SU-DHL-6 (cell line): ENCODE data around the gene DHRS12.
"Not testable (repeated sequence)": the region's sequence is repeated elsewhere in the genome, so short reads cannot be mapped to it uniquely, and the experiment has no call there.

ENCODE experiments used
- H2AFZ ChIP-seq: fragments of 200-600 bp; sonication (generic); 2 replicates; pipeline ENCODE4 v1.6.1; 2014; ENCODE audit warnings: low read depth, mild to moderate bottlenecking, moderate library complexity, mixed read lengths, antibody characterized with exemption, low read length; ENCODE audit not compliant: severe bottlenecking
- H3F3A ChIP-seq: fragments of 200-600 bp; shearing (Covaris generic); 2 replicates; pipeline ENCODE4 v1.6.0; 2016; ENCODE audit warnings: antibody characterized with exemption, mild to moderate bottlenecking; ENCODE audit not compliant: insufficient read depth
- H3K27ac ChIP-seq: fragments of 200-600 bp; sonication (generic); 2 replicates; pipeline ENCODE4 v1.5.1; 2016; ENCODE audit warnings: low read depth, mild to moderate bottlenecking, low read length, moderate library complexity, mixed read lengths
- H3K27me3 ChIP-seq: fragments of 200-600 bp; sonication (generic), shearing (Covaris generic); 2 replicates; pipeline ENCODE4 v1.6.0; 2014; ENCODE audit warnings: mild to moderate bottlenecking, low read length
- H3K36me3 ChIP-seq: fragments of 200-600 bp; sonication (generic); 2 replicates; pipeline ENCODE4 v1.6.1; 2014; ENCODE audit warnings: mild to moderate bottlenecking, low read length, mixed read lengths
- H3K4me2 ChIP-seq: fragments of 300-600, 200-600 bp; shearing (Covaris generic), sonication (generic); 2 replicates; pipeline ENCODE4 v1.6.0; 2014; ENCODE audit warnings: low read length, low read depth, mild to moderate bottlenecking; ENCODE audit not compliant: poor library complexity, severe bottlenecking
- H3K4me3 ChIP-seq: fragments of 200-600 bp; sonication (generic); 2 replicates; pipeline ENCODE4 v1.5.1; 2014; ENCODE audit warnings: antibody characterized with exemption, low read length, mild to moderate bottlenecking, mixed read lengths; ENCODE audit not compliant: insufficient read depth, poor library complexity, severe bottlenecking
- H3K79me2 ChIP-seq: fragments of 200-600 bp; sonication (generic); 2 replicates; pipeline ENCODE4 v1.6.1; 2014; ENCODE audit warnings: mild to moderate bottlenecking, low read length, moderate library complexity; ENCODE audit not compliant: insufficient read depth
- H3K9ac ChIP-seq: fragments of 200-600 bp; sonication (generic); 2 replicates; pipeline ENCODE4 v1.7.0; 2014; ENCODE audit warnings: mild to moderate bottlenecking, low read length
- H3K9me2 ChIP-seq: fragments of 200-600 bp; sonication (generic); replicated peaks from 2 replicates; pipeline ENCODE4 v1.6.1; 2014; ENCODE audit warnings: low read length; ENCODE audit not compliant: insufficient read depth
- H3K9me3 ChIP-seq: fragments of 200-600 bp; sonication (generic); 2 replicates; pipeline ENCODE4 v1.6.1; 2014; ENCODE audit warnings: low read length, mixed read lengths; ENCODE audit not compliant: insufficient read depth
- H4K20me1 ChIP-seq: fragments of 200-600 bp; sonication (generic); 2 replicates; pipeline ENCODE4 v1.6.1; 2014; ENCODE audit warnings: low read depth, mild to moderate bottlenecking, antibody characterized with exemption, low read length, moderate library complexity, mixed read lengths
- CTCF ChIP-seq: fragments of 200-600 bp; sonication (generic); IDR thresholded peaks from one replicate; pipeline ENCODE4 v1.5.1; 2017; ENCODE audit warnings: antibody characterized with exemption, mild to moderate bottlenecking, low read length, moderate library complexity; ENCODE audit not compliant: insufficient read depth, poor library complexity, severe bottlenecking
- EZH2phosphoT487 ChIP-seq: fragments of 200-600 bp; sonication (generic), shearing (Covaris generic); conservative IDR thresholded peaks from 2 replicates; pipeline ENCODE4 v1.6.1; 2018; ENCODE audit warnings: mild to moderate bottlenecking, antibody characterized with exemption, low read length, moderate library complexity, mixed read lengths

DHRS12 gene

GRCh38 chr13:51825165-51825592, 21.2 kb upstream of the DHRS12 start:
- TF ChIP-seq EZH2phosphoT487 (no peak), CTCF (no peak)
- Histone ChIP-seq H3K4me3 (no peak overlapping the region), H2AFZ (no peak overlapping the region), H3K9ac (no peak overlapping the region), H3K36me3 (no peaks in the 10 kb centered on the region), H3K79me2 (no peaks in the 10 kb centered on the region), H3K4me2 (no peak overlapping the region), H3F3A (no peaks in the 10 kb centered on the region), H3K27me3 (no peaks in the 10 kb centered on the region), H3K9me2 (no peaks in the 10 kb centered on the region), H4K20me1 (no peaks in the 10 kb centered on the region), H3K9me3 (no peaks in the 10 kb centered on the region), H3K27ac (no peak overlapping the region)

GRCh38 chr13:51824712-51825111, 20.7 kb upstream of the DHRS12 start:
- not testable (repeated sequence) for H3K4me3 ChIP-seq, H3K9me2 ChIP-seq, H3K4me2 ChIP-seq, H3K27ac ChIP-seq, H3K36me3 ChIP-seq, H3F3A ChIP-seq, H3K27me3 ChIP-seq, H3K9me3 ChIP-seq, H3K9ac ChIP-seq, H2AFZ ChIP-seq, H3K79me2 ChIP-seq, H4K20me1 ChIP-seq

- no peak overlapping the region for H3K4me2 ChIP-seq
- TF ChIP-seq CTCF (no peak), EZH2phosphoT487 (no peak)
- H3K9ac ChIP-seq = no peak overlapping the region
- H3K4me3 ChIP-seq = no peak overlapping the region
- H4K20me1 ChIP-seq = no peaks in the 10 kb centered on the region
- no peaks in the 10 kb centered on the region for H3K27me3 ChIP-seq
- no peaks in the 10 kb centered on the region for H3F3A ChIP-seq
- H3K27ac ChIP-seq = no peak overlapping the region
- no peaks in the 10 kb centered on the region for H3K9me3 ChIP-seq
- no peak overlapping the region for H2AFZ ChIP-seq
- H3K36me3 ChIP-seq = no peaks in the 10 kb centered on the region
- no peaks in the 10 kb centered on the region for H3K9me2 ChIP-seq
- no peaks in the 10 kb centered on the region for H3K79me2 ChIP-seq
Observed at GRCh38 chr13:51823863-51824262, 19.9 kb upstream of the DHRS12 start.

- no peak for TF ChIP-seq CTCF
- TF ChIP-seq EZH2phosphoT487 = no peak
- H3K9ac ChIP-seq = no peak overlapping the region
Observed at GRCh38 chr13:51823359-51823758, 19.4 kb upstream of the DHRS12 start.

More at GRCh38 chr13:51823359-51823758, 19.4 kb upstream of the DHRS12 start:
- Histone ChIP-seq H3K4me2 (no peak overlapping the region), H3K79me2 (no peaks in the 10 kb centered on the region), H2AFZ (no peak overlapping the region), H3K9me3 (no peaks in the 10 kb centered on the region), H3K27me3 (no peaks in the 10 kb centered on the region), H3F3A (no peaks in the 10 kb centered on the region), H3K27ac (no peak overlapping the region), H4K20me1 (no peaks in the 10 kb centered on the region), H3K9me2 (no peaks in the 10 kb centered on the region), H3K36me3 (no peaks in the 10 kb centered on the region), H3K4me3 (no peak overlapping the region)
